ENCODE data around the gene HBS1L. TPM values are rescaled to one million over a fixed set of nuclear protein-coding genes. Genes with fewer than 3 reads are reported as not detected.

Gene HBS1L
- total RNA-seq, 1 donor, result 25.9 TPM

GRCh38 chr6:135043364-135043763, 11.3 kb downstream of the HBS1L start:
- no peak for DNase-seq (ENCODE audit: low read depth in 2 of 3, low spot score in 2 of 3)

GRCh38 chr6:135038335-135038734, 16.3 kb downstream of the HBS1L start:
- no peak for DNase-seq (ENCODE audit: low read depth in 2 of 3, low spot score in 2 of 3)

DNA sequence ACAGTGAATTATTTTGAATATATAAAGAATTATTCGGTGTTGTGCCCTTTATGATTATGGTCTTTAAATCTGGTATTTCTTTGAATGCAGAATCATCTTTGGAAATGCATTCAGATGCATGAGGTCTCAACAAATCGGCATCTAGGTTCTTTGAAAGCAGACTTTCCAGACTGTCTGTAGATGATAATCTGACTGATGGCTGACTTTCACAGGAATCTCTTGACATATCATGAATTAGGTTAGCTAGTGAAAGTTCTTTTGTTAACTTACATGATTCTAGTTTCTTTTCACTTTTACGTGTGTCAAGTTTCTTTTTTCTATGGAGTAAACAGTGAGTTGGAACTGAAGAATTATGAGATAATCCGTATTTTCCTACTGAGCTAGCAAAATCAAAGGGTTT, 17.1 kb downstream of the HBS1L start:
- DNase-seq (ENCODE audit: low read depth in 2 of 3, low spot score in 2 of 3), result no peak

DNA sequence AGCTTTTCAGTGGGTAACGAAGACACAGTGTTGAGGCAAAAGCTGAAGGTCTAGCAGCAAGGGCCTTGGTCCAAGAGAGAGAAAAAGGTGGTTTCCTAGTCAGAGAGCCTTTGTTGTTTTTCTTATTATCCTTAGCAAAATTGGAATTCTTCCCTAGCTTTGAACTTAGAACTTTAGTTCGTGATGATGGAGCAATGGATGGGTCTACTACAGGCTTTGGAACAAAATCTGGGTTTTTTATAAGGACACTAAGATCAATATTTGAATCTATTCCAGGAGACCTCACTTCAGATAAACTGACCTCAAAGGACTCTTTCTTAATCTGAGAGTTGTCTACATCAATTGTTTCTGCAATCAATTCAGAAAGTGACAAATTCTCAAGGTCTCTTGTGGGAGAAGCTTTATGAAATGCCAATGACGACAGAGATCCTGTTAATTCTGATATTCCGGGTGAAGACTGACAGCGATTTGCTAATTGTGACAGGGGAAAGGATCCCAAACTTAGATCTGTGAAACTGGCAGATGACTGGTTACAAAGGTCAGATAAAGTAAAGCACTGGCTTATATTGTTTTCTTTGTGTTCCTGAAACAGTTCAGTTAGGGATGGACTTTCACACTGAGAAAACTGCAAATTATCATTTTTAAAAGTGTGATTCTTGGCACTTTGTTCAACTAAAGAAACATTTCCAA, 17.7 kb downstream of the HBS1L start:
- DNase-seq (ENCODE audit: low read depth in 2 of 3, low spot score in 2 of 3), result no peak

DNA sequence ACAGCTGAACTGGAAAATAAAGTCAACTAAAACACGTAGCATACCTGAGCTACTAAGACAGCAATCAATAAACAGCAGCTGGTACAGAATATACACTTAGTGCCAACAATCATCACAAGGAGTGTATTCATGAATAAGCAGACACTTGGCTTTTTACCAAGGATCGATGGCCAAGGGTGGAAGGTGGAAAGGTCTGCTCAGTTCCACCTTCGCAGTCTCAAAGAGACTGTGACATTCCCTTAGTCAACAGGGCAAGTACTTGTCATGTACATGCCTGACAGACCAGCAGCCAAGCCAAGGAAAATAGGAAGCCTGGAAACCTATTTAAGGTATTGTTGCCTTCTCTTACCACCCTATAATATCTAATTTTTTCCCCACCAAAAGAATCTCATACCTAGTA, 21.4 kb downstream of the HBS1L start:
- DNase-seq (ENCODE audit: low read depth in 2 of 3, low spot score in 2 of 3), result no peak

GRCh38 chr6:135030532-135031178, 24.0 kb downstream of the HBS1L start:
- no peak for DNase-seq (ENCODE audit: low read depth in 2 of 3, low spot score in 2 of 3)

- no peak for DNase-seq (ENCODE audit: low read depth in 2 of 3, low spot score in 2 of 3)
Measured at GRCh38 chr6:135030056-135030473, 24.6 kb downstream of the HBS1L start.

DNA sequence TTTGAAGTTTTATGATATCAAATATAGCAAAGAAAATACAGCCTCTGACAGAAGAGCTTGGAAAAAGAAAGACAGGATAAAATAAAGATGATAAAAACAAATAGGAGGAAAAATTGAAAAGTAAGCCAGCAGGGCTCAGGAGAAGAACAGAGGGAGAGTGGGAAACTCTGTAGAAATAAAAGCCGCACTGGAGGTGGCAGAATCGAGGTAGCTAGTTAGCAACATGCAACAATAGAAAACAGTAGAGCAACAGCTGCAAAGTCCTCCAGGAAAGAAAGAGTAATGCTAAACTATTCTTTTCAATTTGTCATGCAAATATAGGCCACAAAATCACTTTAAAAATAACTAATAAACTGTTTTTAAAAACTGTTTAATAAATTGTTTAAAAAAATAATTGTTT, 28.8 kb downstream of the HBS1L start:
- DNase-seq (ENCODE audit: low read depth in 2 of 3, low spot score in 2 of 3), result no peak

DNA sequence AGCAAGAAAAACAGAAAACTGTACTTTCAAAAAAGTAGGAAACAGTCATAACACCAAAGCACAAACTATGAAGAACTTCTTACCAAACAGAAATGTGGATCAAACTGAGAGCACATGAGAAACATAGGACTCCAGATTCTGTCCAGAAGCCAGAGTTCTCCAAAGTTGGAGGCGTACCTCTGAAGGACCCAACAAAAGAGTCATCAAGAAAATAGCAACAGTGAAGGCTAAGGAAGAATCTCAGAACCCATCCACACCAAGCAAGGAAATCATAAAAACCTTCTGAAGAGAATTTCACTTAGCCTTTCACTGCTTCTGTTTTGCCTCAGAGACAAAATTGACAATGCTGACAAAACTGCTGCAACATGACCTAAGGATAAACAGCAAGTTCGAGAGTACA, 29.4 kb downstream of the HBS1L start:
- DNase-seq (ENCODE audit: low read depth in 2 of 3, low spot score in 2 of 3), result no peak

GRCh38 chr6:135022050-135022697, 32.4 kb downstream of the HBS1L start:
- DNase-seq (ENCODE audit: low read depth in 2 of 3, low spot score in 2 of 3), result no peak

DNA sequence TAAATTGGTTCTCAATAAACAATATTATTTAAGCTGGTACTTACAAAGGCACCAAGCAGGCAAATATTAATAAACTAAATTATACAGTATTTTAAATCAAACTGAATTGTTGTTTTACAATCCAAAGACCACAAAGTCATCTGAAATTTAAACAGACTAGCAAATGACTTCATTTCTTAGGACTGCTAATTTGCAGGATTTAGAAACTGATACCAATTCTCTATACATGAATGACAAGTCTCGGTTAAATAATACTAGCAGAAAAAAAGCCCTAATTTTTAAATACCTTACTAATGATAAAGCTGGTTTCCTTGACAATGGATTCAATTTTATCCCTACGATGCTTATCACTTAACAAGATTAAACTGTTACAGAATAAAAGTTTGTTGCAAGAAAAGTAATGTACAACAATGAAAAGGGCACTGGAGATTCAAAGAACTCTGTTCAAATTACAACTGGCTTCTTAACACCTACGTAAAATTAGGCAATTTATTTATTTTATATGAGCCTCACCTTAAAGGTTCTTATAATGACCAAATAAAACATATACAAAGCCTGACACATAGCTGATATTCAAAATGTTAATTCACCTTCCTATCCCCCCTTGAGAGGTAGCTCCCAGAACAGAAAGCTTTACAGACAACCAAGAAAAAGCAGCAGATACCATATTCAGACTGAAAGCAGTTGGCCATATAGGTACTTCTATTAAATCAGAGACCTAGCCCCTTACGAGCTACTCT, 33.1 kb downstream of the HBS1L start:
- no peak for DNase-seq (ENCODE audit: low read depth in 2 of 3, low spot score in 2 of 3)

- DNase-seq (ENCODE audit: low read depth in 2 of 3, low spot score in 2 of 3), result no peak
Measured at GRCh38 chr6:135018941-135019340, 35.7 kb downstream of the HBS1L start.

DNA sequence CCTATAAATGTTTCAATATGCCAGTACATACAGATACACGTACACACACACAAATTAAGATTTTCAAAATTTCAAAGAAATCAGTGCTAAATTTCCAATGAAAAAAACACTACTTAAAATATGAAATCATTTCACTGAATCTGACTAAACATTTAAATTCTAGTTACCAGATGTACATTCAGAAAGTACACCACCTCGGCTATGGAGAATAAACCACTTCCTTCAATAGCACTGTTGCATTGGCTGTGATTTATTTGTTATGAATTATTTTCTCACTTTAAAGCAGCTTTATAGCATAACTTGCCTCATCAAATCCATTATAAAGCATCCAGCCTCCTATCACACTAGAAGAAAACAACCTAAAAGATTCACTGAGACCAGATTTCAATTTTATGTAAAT, 36.6 kb downstream of the HBS1L start:
- DNase-seq (ENCODE audit: low read depth in 2 of 3, low spot score in 2 of 3), result no peak

GRCh38 chr6:135014353-135014832, 40.2 kb downstream of the HBS1L start:
- DNase-seq (ENCODE audit: low read depth in 2 of 3, low spot score in 2 of 3), result peak in 2 of 3 donors; percentile 10

GRCh38 chr6:135013211-135013610, 41.4 kb downstream of the HBS1L start:
- DNase-seq (ENCODE audit: low read depth in 2 of 3, low spot score in 2 of 3), result no peak

GRCh38 chr6:135012764-135013163, 41.9 kb downstream of the HBS1L start:
- DNase-seq (ENCODE audit: low read depth in 2 of 3, low spot score in 2 of 3), result no peak

DNA sequence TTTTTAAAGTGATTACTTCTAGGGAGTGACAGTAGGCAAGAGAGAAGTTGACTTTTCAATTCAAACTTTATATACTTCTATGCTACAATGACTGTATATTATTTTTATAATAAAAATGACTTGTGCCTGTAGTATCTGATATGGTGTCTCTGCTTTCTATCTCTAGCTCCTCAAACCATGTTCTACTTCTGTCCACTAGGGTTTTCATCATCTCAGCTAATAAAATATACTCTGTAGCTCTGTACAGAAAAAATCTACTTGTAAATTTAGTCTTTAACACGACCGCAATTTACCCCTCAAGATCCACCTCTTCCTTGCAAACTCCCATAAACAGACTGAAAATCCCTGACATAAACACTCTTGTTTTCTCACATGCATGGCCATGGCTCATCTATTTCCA, 42.3 kb downstream of the HBS1L start:
- no peak for DNase-seq (ENCODE audit: low read depth in 2 of 3, low spot score in 2 of 3)

DNA sequence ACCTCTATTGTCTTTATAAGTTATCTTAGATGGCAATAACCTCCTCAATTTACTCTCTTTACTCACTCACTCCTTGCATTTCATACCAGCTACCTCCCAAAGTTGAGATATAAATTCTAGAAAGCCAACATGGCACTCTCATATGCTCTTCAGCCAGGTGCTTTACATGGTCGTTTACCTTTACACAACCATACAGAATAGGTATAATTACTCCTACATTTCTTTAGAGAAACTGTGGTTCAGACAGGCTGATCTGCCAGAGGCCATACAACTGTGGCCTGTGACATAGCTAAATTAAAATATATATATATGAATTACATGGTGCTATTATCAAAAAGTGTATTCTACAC, 45.7 kb downstream of the HBS1L start:
- no peak for DNase-seq (ENCODE audit: low read depth in 2 of 3, low spot score in 2 of 3)

- no peak for DNase-seq (ENCODE audit: low read depth in 2 of 3, low spot score in 2 of 3)
Measured at GRCh38 chr6:135008072-135008940, 46.3 kb downstream of the HBS1L start.

- DNase-seq (ENCODE audit: low read depth in 2 of 3, low spot score in 2 of 3), result no peak
Measured at GRCh38 chr6:135006386-135006914, 48.2 kb downstream of the HBS1L start.

Measured in hematopoietic multipotent progenitor cell (in vitro differentiated cells).